Endothelial cell (in vitro differentiated cells): ENCODE data around the gene ACSM6. TPM values are rescaled to one million over a fixed set of nuclear protein-coding genes. Genes with fewer than 3 reads are reported as not detected.

ENCODE experiments used
- DNase-seq: peaks from one replicate; pipeline ENCODE4 v3.0.0; 2021; ENCODE audit warnings: low spot score
- H3K27ac Mint-ChIP-seq: one replicate; pipeline ENCODE4 v1.8.0; 2021; ENCODE audit warnings: mixed read lengths, inconsistent platforms; ENCODE audit not compliant: unreplicated experiment
- H3K27me3 Mint-ChIP-seq: one replicate; pipeline ENCODE4 v1.8.0; 2021; ENCODE audit warnings: mild to moderate bottlenecking, moderate library complexity, mixed read lengths, inconsistent platforms; ENCODE audit not compliant: unreplicated experiment
- H3K36me3 Mint-ChIP-seq: one replicate; pipeline ENCODE4 v1.8.0; 2021; ENCODE audit warnings: mild to moderate bottlenecking, low read depth, mixed read lengths, inconsistent platforms; ENCODE audit not compliant: unreplicated experiment
- H3K4me1 Mint-ChIP-seq: one replicate; pipeline ENCODE4 v1.8.0; 2021; ENCODE audit warnings: mild to moderate bottlenecking, mixed read lengths, inconsistent platforms; ENCODE audit not compliant: unreplicated experiment
- H3K4me3 Mint-ChIP-seq: one replicate; pipeline ENCODE4 v1.8.0; 2021; ENCODE audit warnings: mild to moderate bottlenecking, mixed read lengths, inconsistent platforms; ENCODE audit not compliant: unreplicated experiment
- H3K9me3 Mint-ChIP-seq: one replicate; pipeline ENCODE4 v1.8.0; 2021; ENCODE audit warnings: mixed read lengths, inconsistent platforms; ENCODE audit not compliant: unreplicated experiment
- CTCF ChIP-seq: fragments of 200-600 bp; sonication (generic); IDR thresholded peaks from one replicate; pipeline ENCODE4 v1.5.0; 2021; ENCODE audit warnings: antibody characterized with exemption; ENCODE audit not compliant: unreplicated experiment
- total RNA-seq: library from RNA; stranded (reverse); fragmentation: NEBNext Ultra II Directional; extraction: Animal tissue kit (Norgen Biotek cat#: 25700); gene quantifications from one replicate; pipeline ENCODE4 v1.2.1, GENCODE V29; 2021; ENCODE audit not compliant: unreplicated experiment

The ACSM6 gene
- total RNA-seq, 1 donor from 2014 or later: not detected

- no peak for TF ChIP-seq CTCF
- Mint-ChIP-seq H3K9me3 (no peaks in the 10 kb centered on the region), H3K27me3 (peaks cover 2% of the 10 kb centered on the region), H3K4me1 (peaks cover 37% of the 10 kb centered on the region), H3K36me3 (peaks cover 3% of the 10 kb centered on the region), H3K27ac (no peak overlapping the region), H3K4me3 (no peak overlapping the region)
- DNase-seq: no peak
Measured at GRCh38 chr10:95276367-95277200, 82.5 kb downstream of the ACSM6 start.

- Mint-ChIP-seq H3K27ac (no peak overlapping the region), H3K4me1 (peaks cover 37% of the 10 kb centered on the region), H3K9me3 (no peaks in the 10 kb centered on the region), H3K27me3 (peaks cover 2% of the 10 kb centered on the region), H3K36me3 (peaks cover 3% of the 10 kb centered on the region), H3K4me3 (no peak overlapping the region)
- DNase-seq: no peak
- TF ChIP-seq CTCF: no peak
Measured at GRCh38 chr10:95277201-95277570, 83.1 kb downstream of the ACSM6 start.

- Mint-ChIP-seq H3K9me3 (no peaks in the 10 kb centered on the region), H3K27ac (peak overlapping the region; percentile 50), H3K4me3 (no peak overlapping the region), H3K4me1 (peaks cover 37% of the 10 kb centered on the region), H3K36me3 (peaks cover 3% of the 10 kb centered on the region), H3K27me3 (peaks cover 2% of the 10 kb centered on the region)
- DNase-seq: no peak
- TF ChIP-seq CTCF: no peak
Measured at GRCh38 chr10:95277614-95278013, 83.6 kb downstream of the ACSM6 start.

Other genes with a start within 250 kb of the ACSM6 start
- gene CYP2C8, start 124.7 kb upstream of the ACSM6 start, total RNA-seq: 0.87 TPM
- 125 TPM for gene PDLIM1, start 96.8 kb downstream of the ACSM6 start, total RNA-seq